Lower leg skin (tissue), 3 donors: ENCODE measurements around the gene NPIPB8.

Source experiments
- POLR2A ChIP-seq, 2 donors: fragments of 450-650 bp; IDR thresholded peaks; one replicate each; pipeline ENCODE4 v1.6.1; 2016 to 2017; ENCODE audit warnings: antibody characterized with exemption in 2 of 2, mild to moderate bottlenecking in 1 of 2, moderate library complexity in 1 of 2
- TF ChIP-seq, protein P1 (sequence below), 3 donors: fragments of 450-650 bp; IDR thresholded peaks; one replicate each; pipeline ENCODE4 v1.5.1; 2016; ENCODE audit warnings: antibody characterized with exemption in 3 of 3, mild to moderate bottlenecking in 3 of 3, moderate library complexity in 2 of 3

DNA sequence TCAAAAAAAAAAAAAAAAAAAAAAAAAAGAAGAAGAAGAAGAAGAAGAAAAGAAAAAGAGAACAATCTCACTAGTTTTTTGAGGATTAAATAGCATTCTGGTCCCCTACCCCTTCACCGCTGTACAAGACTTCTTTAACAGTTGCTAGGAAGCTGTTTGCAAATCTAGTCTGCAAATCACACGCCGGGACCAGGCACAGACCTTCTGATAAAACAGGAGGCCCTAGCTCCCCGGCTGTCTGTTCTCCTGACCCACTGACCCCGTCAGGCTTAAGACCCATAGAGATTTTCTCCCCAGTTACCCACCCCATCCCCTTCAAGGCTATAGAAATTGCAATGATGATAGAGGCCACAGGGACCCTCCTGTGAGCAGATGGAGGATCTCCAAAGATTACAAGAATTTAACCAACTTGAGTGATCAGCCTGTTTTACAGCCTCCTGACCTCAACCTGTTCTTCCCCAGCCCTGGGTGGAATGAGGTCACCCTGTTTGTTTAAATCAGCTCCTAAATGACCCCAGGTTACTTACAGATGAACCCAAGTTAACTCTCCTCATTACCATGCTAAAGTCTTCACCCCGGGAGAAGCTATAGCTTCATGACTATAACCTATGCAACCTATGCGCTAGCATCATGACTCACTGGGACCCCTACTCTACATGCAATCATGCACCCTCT lies 16.2 kb upstream of the NPIPB8 start:
- TF ChIP-seq, protein P1, sequence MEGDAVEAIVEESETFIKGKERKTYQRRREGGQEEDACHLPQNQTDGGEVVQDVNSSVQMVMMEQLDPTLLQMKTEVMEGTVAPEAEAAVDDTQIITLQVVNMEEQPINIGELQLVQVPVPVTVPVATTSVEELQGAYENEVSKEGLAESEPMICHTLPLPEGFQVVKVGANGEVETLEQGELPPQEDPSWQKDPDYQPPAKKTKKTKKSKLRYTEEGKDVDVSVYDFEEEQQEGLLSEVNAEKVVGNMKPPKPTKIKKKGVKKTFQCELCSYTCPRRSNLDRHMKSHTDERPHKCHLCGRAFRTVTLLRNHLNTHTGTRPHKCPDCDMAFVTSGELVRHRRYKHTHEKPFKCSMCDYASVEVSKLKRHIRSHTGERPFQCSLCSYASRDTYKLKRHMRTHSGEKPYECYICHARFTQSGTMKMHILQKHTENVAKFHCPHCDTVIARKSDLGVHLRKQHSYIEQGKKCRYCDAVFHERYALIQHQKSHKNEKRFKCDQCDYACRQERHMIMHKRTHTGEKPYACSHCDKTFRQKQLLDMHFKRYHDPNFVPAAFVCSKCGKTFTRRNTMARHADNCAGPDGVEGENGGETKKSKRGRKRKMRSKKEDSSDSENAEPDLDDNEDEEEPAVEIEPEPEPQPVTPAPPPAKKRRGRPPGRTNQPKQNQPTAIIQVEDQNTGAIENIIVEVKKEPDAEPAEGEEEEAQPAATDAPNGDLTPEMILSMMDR (IDR thresholded peaks at IDR 0.05), result no peak
- TF ChIP-seq POLR2A (IDR thresholded peaks at IDR 0.05), result no peak
